HG03378 (cell line): ENCODE measurements around the gene METTL25B.

Experiments
- ATAC-seq: cut with Tn5 transposase; IDR thresholded peaks from one replicate; pipeline ENCODE4 v1.9.1; 2021; ENCODE audit warnings: mild to moderate bottlenecking, moderate library complexity; ENCODE audit not compliant: unreplicated experiment

Gene METTL25B

GRCh38 chr1:156725683-156726280, 2.5 kb upstream of the METTL25B start:
- ATAC-seq: peak; percentile 36

GRCh38 chr1:156726549-156727226, 1.6 kb upstream of the METTL25B start:
- ATAC-seq: no peak

GRCh38 chr1:156727492-156727891, 777 bp upstream of the METTL25B start:
- ATAC-seq: no peak

- ATAC-seq: peak; percentile 82
Observed at GRCh38 chr1:156728599-156729462, 562 bp downstream of the METTL25B start, which contains the start of gene ISG20L2. ISG20L2 (minus strand) TSS chr1:156728766; CDS start chr1:156727652, 1,114 bp downstream.

- no peak for ATAC-seq
Observed at GRCh38 chr1:156733989-156734584, 5.8 kb downstream of the METTL25B start.

GRCh38 chr1:156738407-156738806, 10.1 kb downstream of the METTL25B start:
- no peak for ATAC-seq

- ATAC-seq: no peak
Observed at GRCh38 chr1:156738916-156739315, 10.6 kb downstream of the METTL25B start.

- no peak for ATAC-seq
Observed at GRCh38 chr1:156740237-156740740, 12.0 kb downstream of the METTL25B start.

- peak; percentile 77 for ATAC-seq
Observed at GRCh38 chr1:156740741-156741480, 12.6 kb downstream of the METTL25B start, which contains the start of gene MRPL24. MRPL24 (minus strand) TSS chr1:156741088; CDS start chr1:156738704, 2,384 bp downstream.

- ATAC-seq: no peak
Observed at GRCh38 chr1:156741481-156741983, 13.3 kb downstream of the METTL25B start.

GRCh38 chr1:156742017-156742416, 13.7 kb downstream of the METTL25B start:
- ATAC-seq: no peak

- ATAC-seq: no peak
Observed at GRCh38 chr1:156742801-156743200, 14.5 kb downstream of the METTL25B start.

GRCh38 chr1:156743367-156744302, 15.4 kb downstream of the METTL25B start:
- ATAC-seq: no peak

- ATAC-seq: no peak
Observed at GRCh38 chr1:156744344-156744743, 16.1 kb downstream of the METTL25B start.

- ATAC-seq: no peak
Observed at GRCh38 chr1:156744786-156745419, 16.6 kb downstream of the METTL25B start.

- ATAC-seq: no peak
Observed at GRCh38 chr1:156745881-156746280, 17.6 kb downstream of the METTL25B start.

- ATAC-seq: no peak
Observed at GRCh38 chr1:156746406-156746727, 18.1 kb downstream of the METTL25B start.
